Myocyte (in vitro differentiated cells): ENCODE measurements around the gene PRG3. TPM values are rescaled to one million over a fixed set of nuclear protein-coding genes. Genes with fewer than 3 reads are reported as not detected.
"Not testable (repeated sequence)": the region's sequence is repeated elsewhere in the genome, so short reads cannot be mapped to it uniquely, and the experiment has no call there.

Source experiments
- DNase-seq: peaks from one replicate; pipeline ENCODE4 v3.0.0-alpha.2; 2012; ENCODE audit warnings: low read depth
- total RNA-seq: library from RNA; depleted of rRNA; stranded (reverse); fragments of >200 nt; gene quantifications from 2 replicates; pipeline ENCODE4 v1.2.3, GENCODE V29; 2014

PRG3 gene
- total RNA-seq, 1 donor from 2014 or later, result not detected

- DNase-seq, result peak; percentile 32
Observed at GRCh38 chr11:57341250-57341808, 39.6 kb downstream of the PRG3 start.

- peak; percentile 35 for DNase-seq
Observed at GRCh38 chr11:57340039-57340615, 40.8 kb downstream of the PRG3 start.

GRCh38 chr11:57339328-57339727 is 41.6 kb downstream of the PRG3 start:
- DNase-seq, result no peak

- DNase-seq, result no peak
Observed at GRCh38 chr11:57338142-57338541, 42.8 kb downstream of the PRG3 start, which contains the start of gene P2RX3. Gene P2RX3, plus strand, starts transcription at chr11:57338352. Its CDS starts 199 bp downstream, at chr11:57338551.

- not testable (repeated sequence) for DNase-seq
Observed at GRCh38 chr11:57336856-57337255, 44.1 kb downstream of the PRG3 start.

- DNase-seq, result no peak
Observed at GRCh38 chr11:57336111-57336666, 44.8 kb downstream of the PRG3 start.

- peak; percentile 92 for DNase-seq
Observed at GRCh38 chr11:57335343-57336110, 45.4 kb downstream of the PRG3 start, which contains the start of gene SSRP1. Gene SSRP1, minus strand, starts transcription at chr11:57335892. Its CDS starts 771 bp downstream, at chr11:57335121.

GRCh38 chr11:57335023-57335342 is 46.0 kb downstream of the PRG3 start:
- DNase-seq, result no peak

- DNase-seq, result no peak
Observed at GRCh38 chr11:57332694-57333440, 48.1 kb downstream of the PRG3 start.

- DNase-seq, result no peak
Observed at GRCh38 chr11:57331720-57332119, 49.2 kb downstream of the PRG3 start.

GRCh38 chr11:57330029-57330428 is 50.9 kb downstream of the PRG3 start:
- DNase-seq, result no peak

- DNase-seq, result no peak
Observed at GRCh38 chr11:57327721-57328120, 53.2 kb downstream of the PRG3 start.

Other genes starting within 250 kb of the PRG3 start
- not detected in 2 replicates for gene LRRC55, start 199.2 kb downstream of the PRG3 start, total RNA-seq
- 0.05 TPM in 1 of 2 replicates, not detected in the other for gene APLNR, start 143.9 kb downstream of the PRG3 start, total RNA-seq
- gene TNKS1BP1, start 56.2 kb downstream of the PRG3 start, total RNA-seq, result 75.6 and 86.1 TPM in 2 replicates
- gene SSRP1, start 45.3 kb downstream of the PRG3 start, total RNA-seq, result 81.9 and 90.8 TPM in 2 replicates
- not detected in 2 replicates for gene P2RX3, start 42.8 kb downstream of the PRG3 start, total RNA-seq
- gene PRG2, start 9.5 kb upstream of the PRG3 start, total RNA-seq, result not detected in 2 replicates
- 21.6 and 21.9 TPM in 2 replicates for gene SLC43A3, start 46.0 kb upstream of the PRG3 start, total RNA-seq
- 0.53 and 0.94 TPM in 2 replicates for gene RTN4RL2, start 79.4 kb upstream of the PRG3 start, total RNA-seq
- 9.1 and 11.0 TPM in 2 replicates for gene SLC43A1, start 134.6 kb upstream of the PRG3 start, total RNA-seq
- gene TIMM10, start 149.6 kb upstream of the PRG3 start, total RNA-seq, result 24.0 and 31.2 TPM in 2 replicates
- 0.16 and 0.21 TPM in 2 replicates for gene SMTNL1, start 156.4 kb upstream of the PRG3 start, total RNA-seq
- 31.1 and 36.8 TPM in 2 replicates for gene UBE2L6, start 186.5 kb upstream of the PRG3 start, total RNA-seq
- 4.1 TPM in 2 replicates for gene SERPING1, start 216.5 kb upstream of the PRG3 start, total RNA-seq